Neuronal stem cell (in vitro differentiated cells): ENCODE results near the gene C1GALT1.
"Not testable (repeated sequence)": the region's sequence is repeated elsewhere in the genome, so short reads cannot be mapped to it uniquely, and the experiment has no call there.

Experiments used
- DNase-seq: peaks from one replicate; pipeline ENCODE4 v3.0.0-alpha.2; 2013; ENCODE audit warnings: low spot score
- H2AFZ ChIP-seq: one replicate; pipeline ENCODE4 v1.6.1; 2013; ENCODE audit warnings: mild to moderate bottlenecking, low read length, inconsistent platforms
- H2AK5ac ChIP-seq: 2 replicates; pipeline ENCODE4 v1.6.1; 2013; ENCODE audit warnings: low read depth, mild to moderate bottlenecking, inconsistent platforms, low read length, moderate library complexity, mixed read lengths
- H2BK120ac ChIP-seq: 2 replicates; pipeline ENCODE4 v1.6.1; 2013; ENCODE audit warnings: low read depth, mild to moderate bottlenecking, inconsistent platforms, low read length, moderate library complexity, mixed read lengths
- H2BK12ac ChIP-seq: one replicate; pipeline ENCODE4 v1.6.1; 2013; ENCODE audit warnings: low read length, inconsistent platforms
- H2BK15ac ChIP-seq: 2 replicates; pipeline ENCODE4 v1.6.1; 2013; ENCODE audit warnings: mild to moderate bottlenecking, low read length, inconsistent platforms, mixed read lengths
- H2BK5ac ChIP-seq: one replicate; pipeline ENCODE4 v1.6.1; 2013; ENCODE audit warnings: inconsistent platforms, mild to moderate bottlenecking, low read length, moderate library complexity
- H3K14ac ChIP-seq: one replicate; pipeline ENCODE4 v1.6.1; 2013; ENCODE audit warnings: low read length, inconsistent platforms
- H3K18ac ChIP-seq: 2 replicates; pipeline ENCODE4 v1.6.1; 2013; ENCODE audit warnings: low read length, inconsistent platforms
- H3K23ac ChIP-seq: 2 replicates; pipeline ENCODE4 v1.6.1; 2013; ENCODE audit warnings: low read depth, mild to moderate bottlenecking, mixed read lengths, low read length, inconsistent platforms; ENCODE audit not compliant: poor library complexity
- H3K27ac ChIP-seq: replicated peaks from 3 replicates; pipeline ENCODE4 v1.5.1; 2013; ENCODE audit warnings: low read length, inconsistent platforms
- H3K27me3 ChIP-seq, 3 experiments: 2 replicates each; pipeline ENCODE4 v1.6.1; 2013; ENCODE audit warnings: low read length in 3 of 3, mild to moderate bottlenecking in 2 of 3, inconsistent platforms in 1 of 3, low read depth in 1 of 3, mixed read lengths in 1 of 3, moderate library complexity in 1 of 3; ENCODE audit not compliant: control insufficient read depth in 3 of 3, insufficient read depth in 3 of 3
- H3K36me3 ChIP-seq, 2 donors: replicated peaks in 1 of 2; 2 replicates each; pipeline ENCODE4 v1.6.1; 2013; ENCODE audit warnings: low read length in 2 of 2; ENCODE audit not compliant: control insufficient read depth in 2 of 2, insufficient read depth in 2 of 2
- H3K4ac ChIP-seq: 2 replicates; pipeline ENCODE4 v1.6.1; 2013; ENCODE audit warnings: inconsistent platforms, mild to moderate bottlenecking, low read length, moderate library complexity
- H3K4me1 ChIP-seq, 2 donors: 1 replicate in 1 of 2; 2 replicates in 1 of 2; pipeline ENCODE4 v1.6.1; 2013; ENCODE audit warnings: low read length in 2 of 2, low read depth in 1 of 2; ENCODE audit not compliant: control insufficient read depth in 2 of 2, insufficient read depth in 1 of 2
- H3K4me2 ChIP-seq: one replicate; pipeline ENCODE4 v1.6.1; 2013; ENCODE audit warnings: mild to moderate bottlenecking, low read length, inconsistent platforms; ENCODE audit not compliant: insufficient read depth, poor library complexity, severe bottlenecking
- H3K4me3 ChIP-seq, 2 donors: 2 replicates each; pipeline ENCODE4 v1.5.1; 2013; ENCODE audit warnings: low read length in 2 of 2, mild to moderate bottlenecking in 2 of 2, inconsistent platforms in 1 of 2, moderate library complexity in 1 of 2
- H3K79me1 ChIP-seq: one replicate; pipeline ENCODE4 v1.6.1; 2013; ENCODE audit warnings: low read depth, mild to moderate bottlenecking, inconsistent platforms, low read length, moderate library complexity
- H3K9ac ChIP-seq: one replicate; pipeline ENCODE4 v1.6.1; 2013; ENCODE audit warnings: mild to moderate bottlenecking, low read depth, low read length, inconsistent platforms; ENCODE audit not compliant: poor library complexity
- H3K9me3 ChIP-seq, 2 donors: replicated peaks in 1 of 2; 2 replicates each; pipeline versions ENCODE3 to v1.6.1; 2013; ENCODE audit warnings: low read length in 2 of 2, mild to moderate bottlenecking in 2 of 2, inconsistent platforms in 1 of 2, low read depth in 1 of 2, mixed read lengths in 1 of 2, moderate library complexity in 1 of 2; ENCODE audit not compliant: control insufficient read depth in 2 of 2, insufficient read depth in 1 of 2
- H4K8ac ChIP-seq: one replicate; pipeline ENCODE4 v1.6.1; 2013; ENCODE audit warnings: low read depth, mild to moderate bottlenecking, inconsistent platforms, low read length, moderate library complexity
- H4K91ac ChIP-seq: one replicate; pipeline ENCODE4 v1.6.1; 2013; ENCODE audit warnings: low read length, low read depth, mild to moderate bottlenecking, inconsistent platforms; ENCODE audit not compliant: poor library complexity
- WGBS, 2 donors: extraction: QIAGEN DNeasy Blood & Tissue Kit; methylation state at CpG; one replicate each; pipeline ENCODE4 v1.1.7; 2013; ENCODE audit warnings: missing lambda C conversion rate in 2 of 2, mixed read lengths in 1 of 2; ENCODE audit not compliant: insufficient read length in 2 of 2, insufficient replicate concordance in 1 of 2; ENCODE audit errors: extremely low coverage in 2 of 2; 5-methylcytosine and 5-hydroxymethylcytosine counted together

Gene C1GALT1

DNA sequence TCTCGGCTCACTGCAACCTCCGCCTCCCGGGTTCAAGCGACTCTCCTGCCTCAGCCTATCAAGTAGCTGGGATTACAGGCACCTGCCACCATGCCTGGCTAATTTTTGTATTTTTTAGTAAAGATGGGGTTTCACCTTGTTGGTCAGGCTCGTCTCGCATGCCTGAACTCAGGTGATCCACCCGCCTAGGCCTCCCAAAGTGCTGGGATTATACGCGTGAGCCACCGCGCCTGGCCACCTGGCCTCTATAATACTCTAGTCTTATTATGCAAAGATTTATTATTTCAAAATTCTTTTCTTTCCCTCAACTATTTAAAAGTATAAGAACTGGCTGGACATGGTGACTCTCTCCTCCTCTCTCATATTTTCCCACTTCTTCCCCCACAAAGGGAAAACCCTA is 30.0 kb upstream of the C1GALT1 start:
- H2BK12ac ChIP-seq = no peak overlapping the region

DNA sequence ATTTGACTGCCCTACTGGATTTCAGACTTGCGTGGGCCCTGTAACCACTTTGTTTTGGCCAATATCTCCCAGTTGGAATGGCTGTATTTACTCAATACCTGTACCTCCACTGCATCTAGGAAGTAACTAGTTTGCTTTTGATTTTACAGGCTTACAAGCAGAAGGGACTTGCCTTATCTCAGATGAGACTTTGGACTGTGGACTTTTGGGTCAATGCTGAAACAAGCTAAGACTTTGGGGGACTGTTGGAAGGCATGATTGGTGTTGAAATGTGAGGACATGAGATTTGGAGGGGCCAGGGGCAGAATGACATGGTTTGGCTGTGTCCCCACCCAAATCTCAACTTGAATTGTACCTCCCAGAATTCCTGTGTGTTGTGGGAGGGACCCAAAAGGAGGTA is 28.0 kb upstream of the C1GALT1 start:
- H3K14ac ChIP-seq, H3K36me3 ChIP-seq, H4K91ac ChIP-seq, H3K4ac ChIP-seq, H2BK5ac ChIP-seq, H2BK120ac ChIP-seq, H3K27ac ChIP-seq, H3K79me1 ChIP-seq, H3K4me1 ChIP-seq, H3K27me3 ChIP-seq, H3K23ac ChIP-seq, H3K4me2 ChIP-seq, H3K9me3 ChIP-seq, H3K18ac ChIP-seq, H4K8ac ChIP-seq, H3K9ac ChIP-seq, H3K4me3 ChIP-seq, DNase-seq, H2BK12ac ChIP-seq, H2AFZ ChIP-seq, H2AK5ac ChIP-seq, H2BK15ac ChIP-seq: not testable (repeated sequence)
- WGBS, 2 donors = no CpG with 5 or more reads among the region's 1 CpG

More for the DNA sequence above, 30.0 kb upstream of the C1GALT1 start:
- Histone ChIP-seq H2BK15ac (no peak overlapping the region), H4K8ac (no peak overlapping the region), H3K23ac (no peak overlapping the region), H2AK5ac (no peak overlapping the region), H3K27me3 (no peaks in the 10 kb centered on the region), H3K9ac (no peak overlapping the region), H3K36me3 (no peaks in the 10 kb centered on the region), H2BK120ac (no peak overlapping the region), H3K4me1 (no peaks in the 10 kb centered on the region), H3K18ac (no peak overlapping the region), H2AFZ (no peak overlapping the region), H3K4me2 (no peak overlapping the region), H3K14ac (no peak overlapping the region), H3K79me1 (no peaks in the 10 kb centered on the region), H2BK5ac (no peak overlapping the region), H3K4me3 (no peak overlapping the region), H3K9me3 (no peaks in the 10 kb centered on the region), H3K4ac (no peak overlapping the region), H4K91ac (no peak overlapping the region), H3K27ac (no peak overlapping the region)
- no peak for DNase-seq
- WGBS, 2 donors = no CpG with 5 or more reads among the region's 11 CpGs

DNA sequence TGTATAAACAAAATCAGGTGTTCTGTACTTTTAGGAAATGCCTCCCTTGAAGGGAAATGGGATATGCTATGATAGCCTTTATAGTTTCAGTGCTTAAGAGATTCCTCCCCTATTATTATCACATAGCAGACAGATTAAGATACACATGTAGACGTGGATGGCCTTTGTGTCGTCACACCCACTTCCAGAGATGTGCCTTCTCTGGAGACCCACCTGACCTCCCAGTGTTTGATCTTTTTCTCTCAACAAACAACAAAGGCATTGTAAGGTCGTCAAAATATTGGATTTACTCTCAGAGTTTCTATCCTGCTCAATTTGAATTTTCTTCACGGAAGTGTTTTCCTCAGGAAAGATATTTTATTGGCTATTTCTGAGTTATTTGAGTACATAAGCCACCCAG is 25.7 kb upstream of the C1GALT1 start:
- Histone ChIP-seq H3K23ac (no peak overlapping the region), H3K36me3 (no peaks in the 10 kb centered on the region), H4K91ac (no peak overlapping the region), H2BK5ac (no peak overlapping the region), H3K18ac (no peak overlapping the region), H3K79me1 (no peaks in the 10 kb centered on the region), H3K4me1 (no peaks in the 10 kb centered on the region), H4K8ac (no peak overlapping the region), H3K27ac (no peak overlapping the region), H2BK15ac (no peak overlapping the region), H3K14ac (no peak overlapping the region), H2AFZ (no peak overlapping the region), H3K9ac (no peak overlapping the region), H3K9me3 (no peaks in the 10 kb centered on the region), H3K4me3 (no peak overlapping the region), H2BK12ac (no peak overlapping the region), H3K4ac (no peak overlapping the region), H2BK120ac (no peak overlapping the region), H3K27me3 (no peaks in the 10 kb centered on the region), H2AK5ac (no peak overlapping the region), H3K4me2 (no peak overlapping the region)
- no CpG with 5 or more reads among the region's 4 CpGs for WGBS, 2 donors
- no peak for DNase-seq

DNA sequence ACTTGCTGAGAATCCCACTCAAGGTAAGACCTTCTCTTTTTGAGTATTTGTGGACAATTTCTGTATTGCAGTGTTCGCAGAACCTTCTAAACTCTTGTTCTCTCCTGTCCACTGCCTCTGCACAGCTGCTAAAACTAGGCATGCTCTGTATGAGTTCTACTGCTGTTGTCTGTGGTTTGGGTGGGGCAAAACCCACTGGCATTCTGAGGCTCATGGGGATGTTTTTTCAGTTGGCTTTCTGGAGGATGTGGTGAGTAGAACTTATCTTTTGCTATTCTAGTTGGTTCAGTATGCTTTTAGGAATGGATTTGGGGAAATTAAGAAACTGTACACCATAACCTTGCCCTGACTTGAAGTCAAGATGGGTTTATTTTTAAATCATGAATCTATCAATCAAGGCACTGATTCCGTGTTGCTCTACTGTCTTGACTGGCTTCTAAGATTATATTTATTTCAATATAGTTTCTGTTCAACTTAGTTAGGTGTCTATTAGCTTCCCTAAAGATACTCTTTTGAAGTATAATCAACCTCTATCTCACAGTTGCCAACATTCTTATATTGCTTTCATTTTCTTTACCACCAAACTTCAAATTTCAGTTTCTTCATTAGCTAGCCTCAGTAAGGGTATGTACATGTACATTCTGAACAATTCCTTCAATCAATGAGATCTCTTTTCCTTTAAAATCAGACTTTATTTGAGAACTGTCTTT is 25.0 kb upstream of the C1GALT1 start:
- no peak overlapping the region for H3K9ac ChIP-seq
- no peak overlapping the region for H2BK12ac ChIP-seq
- no peak overlapping the region for H2BK120ac ChIP-seq
- no peaks in the 10 kb centered on the region for H3K36me3 ChIP-seq
- H3K14ac ChIP-seq = no peak overlapping the region
- H3K4me2 ChIP-seq = no peak overlapping the region
- no peak for DNase-seq
- no peak overlapping the region for H3K4me3 ChIP-seq
- no peak overlapping the region for H3K27ac ChIP-seq
- no peaks in the 10 kb centered on the region for H3K9me3 ChIP-seq
- no peak overlapping the region for H2AK5ac ChIP-seq
- H3K79me1 ChIP-seq = no peaks in the 10 kb centered on the region
- WGBS, 2 donors = no CpG with 5 or more reads among the region's 2 CpGs
- H3K23ac ChIP-seq = no peak overlapping the region
- no peak overlapping the region for H3K4ac ChIP-seq
- H2BK15ac ChIP-seq = no peak overlapping the region
- H3K18ac ChIP-seq = no peak overlapping the region
- H3K4me1 ChIP-seq = no peaks in the 10 kb centered on the region
- H4K91ac ChIP-seq = no peak overlapping the region
- no peak overlapping the region for H4K8ac ChIP-seq
- H2BK5ac ChIP-seq = no peak overlapping the region
- H3K27me3 ChIP-seq = no peaks in the 10 kb centered on the region
- H2AFZ ChIP-seq = no peak overlapping the region
